Cardiac fibroblast (primary cell): ENCODE data around the gene FTCDNL1.

ENCODE experiments used
- DNase-seq, 2 donors: peaks; one replicate each; pipeline versions ENCODE4 v3.0.0 to v3.0.0-alpha.2; 2010; ENCODE audit warnings: low read depth in 2 of 2
- H3K4me3 ChIP-seq, 2 donors: replicated peaks in 1 of 2; 1 replicate in 1 of 2; 2 replicates in 1 of 2; pipeline ENCODE4 v1.5.1; 2011; ENCODE audit warnings: low read depth in 2 of 2, low read length in 2 of 2, mild to moderate bottlenecking in 2 of 2, moderate library complexity in 1 of 2
- CTCF ChIP-seq: IDR thresholded peaks from one replicate; pipeline ENCODE4 v1.5.1; 2011; ENCODE audit warnings: low read depth, mild to moderate bottlenecking, low read length, inconsistent platforms

The FTCDNL1 gene

GRCh38 chr2:199778655-199779054 lies 72.3 kb downstream of the FTCDNL1 start:
- H3K4me3 ChIP-seq = no peak overlapping the region
- DNase-seq = no peak
- TF ChIP-seq CTCF = no peak

- H3K4me3 ChIP-seq = no peak overlapping the region
- DNase-seq = no peak
- TF ChIP-seq CTCF = no peak
These were observed 73.1 kb downstream of the FTCDNL1 start for GRCh38 chr2:199777916-199778315.

- DNase-seq = no peak
- no peak for TF ChIP-seq CTCF
- no peak overlapping the region for H3K4me3 ChIP-seq
These were observed 73.7 kb downstream of the FTCDNL1 start for GRCh38 chr2:199777315-199777714.

- peak in 1 of 2 donors; percentile 5 for DNase-seq
- no peak for TF ChIP-seq CTCF
- no peak overlapping the region for H3K4me3 ChIP-seq
These were observed 75.7 kb downstream of the FTCDNL1 start for GRCh38 chr2:199775267-199775666.

GRCh38 chr2:199772035-199772976 lies 78.7 kb downstream of the FTCDNL1 start:
- DNase-seq = no peak
- H3K4me3 ChIP-seq = no peak overlapping the region
- no peak for TF ChIP-seq CTCF

DNA sequence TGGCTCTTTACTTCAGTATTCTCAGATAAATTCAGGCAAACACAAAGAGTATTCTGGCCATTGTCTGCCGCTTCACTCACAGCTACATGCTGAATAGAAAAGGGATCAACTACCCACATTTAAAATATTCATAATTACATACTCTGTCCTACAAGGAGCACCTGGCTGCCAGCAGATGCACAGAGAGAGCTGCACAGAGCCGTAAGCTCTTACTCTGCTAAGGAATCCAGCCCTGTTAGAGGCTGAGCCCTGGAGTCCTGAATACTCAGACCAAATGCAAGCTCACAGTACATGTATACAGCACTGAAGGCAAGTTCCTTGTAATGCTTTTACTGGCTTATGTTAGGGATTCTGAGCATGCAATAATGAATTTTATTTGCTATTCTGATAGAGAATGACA lies 80.3 kb downstream of the FTCDNL1 start:
- no peak overlapping the region for H3K4me3 ChIP-seq
- TF ChIP-seq CTCF = no peak
- DNase-seq = no peak
